Lung (tissue), 12 donors: Measurements from ENCODE around the gene KRT14. TPM values are rescaled to one million over a fixed set of nuclear protein-coding genes. Genes with fewer than 3 reads are reported as not detected.

Source experiments
- ATAC-seq: fragments of 200-7000 bp; cut with Tn5 transposase; one replicate; pipeline ENCODE4 v1.9.1; 2020; ENCODE audit warnings: moderate number of reproducible peaks; ENCODE audit not compliant: insufficient read depth, low FRiP score
- DNase-seq, 3 donors: peaks; one replicate each; pipeline ENCODE4 v3.0.0-alpha.2; 2013 to 2017
- H3K27ac ChIP-seq, 2 donors: one replicate each; pipeline ENCODE4 v1.5.1; 2013; ENCODE audit warnings: mild to moderate bottlenecking in 2 of 2, moderate library complexity in 2 of 2, control low read depth in 1 of 2, inconsistent platforms in 1 of 2, low read depth in 1 of 2, low read length in 1 of 2
- H3K27me3 ChIP-seq, 3 donors: one replicate each; pipeline ENCODE4 v1.5.1; 2013; ENCODE audit warnings: low read length in 2 of 3; ENCODE audit not compliant: control insufficient read depth in 3 of 3, insufficient read depth in 3 of 3
- H3K36me3 ChIP-seq, 4 donors: one replicate each; pipeline ENCODE4 v1.5.1; 2013; ENCODE audit warnings: low read length in 4 of 4, mild to moderate bottlenecking in 1 of 4, moderate library complexity in 1 of 4; ENCODE audit not compliant: control insufficient read depth in 4 of 4, insufficient read depth in 4 of 4
- H3K4me1 ChIP-seq, 5 donors: one replicate each; pipeline ENCODE4 v1.5.1; 2013; ENCODE audit warnings: low read length in 5 of 5, mild to moderate bottlenecking in 2 of 5, moderate library complexity in 1 of 5; ENCODE audit not compliant: control insufficient read depth in 5 of 5, insufficient read depth in 5 of 5
- H3K4me3 ChIP-seq: one replicate; pipeline ENCODE4 v1.5.1; 2013; ENCODE audit warnings: mild to moderate bottlenecking, control low read depth, moderate library complexity
- H3K9ac ChIP-seq, 2 donors: one replicate each; pipeline ENCODE4 v1.5.1; 2013; ENCODE audit warnings: low read length in 2 of 2, control low read depth in 1 of 2; ENCODE audit not compliant: insufficient read depth in 1 of 2
- H3K9me3 ChIP-seq, 4 donors: one replicate each; pipeline ENCODE4 v1.5.1; 2013; ENCODE audit warnings: low read length in 3 of 4, mild to moderate bottlenecking in 1 of 4, moderate library complexity in 1 of 4; ENCODE audit not compliant: control insufficient read depth in 4 of 4, insufficient read depth in 3 of 4
- WGBS, 2 donors: extraction: QIAGEN DNeasy Blood & Tissue Kit; methylation state at CpG; one replicate each; pipeline ENCODE4 v1.1.7; 2013; 5-methylcytosine and 5-hydroxymethylcytosine counted together
- polyA plus RNA-seq, 2 donors: library from polyadenylated mRNA; stranded (reverse); fragments of 200-250 nt; gene quantifications; one replicate each; pipeline ENCODE4 v1.2.1, GENCODE V29; 2013
- total RNA-seq, 2 donors: library from RNA; depleted of rRNA in 1 of 2; stranded (reverse); fragments of >200 nt in 1 of 2; gene quantifications; one replicate each; pipeline ENCODE4 v1.2.1, GENCODE V29; 2014 to 2021
- TF ChIP-seq, protein P1 (sequence below): IDR thresholded peaks from 2 replicates; pipeline ENCODE4 v1.5.1; 2012; ENCODE audit warnings: mild to moderate bottlenecking; ENCODE audit errors: control extremely low read depth, extremely low read depth
- donor health status: control.
- donor health status: control.
- donor health status: Bipolar disorder and iron deficiency.
- donor health status: healthy.
- donor health status: DM: yes; HTN: yes; CAD: no.

The KRT14 gene
- total and polyA plus RNA-seq, 4 donors: 0.37 to 0.71 (median 0.63) TPM; not detected in 1

GRCh38 chr17:41546819-41547218, 39.9 kb downstream of the KRT14 start:
- Histone ChIP-seq H3K27ac (no peak overlapping the region), H3K4me3 (no peak overlapping the region), H3K4me1 (peaks cover 0 to 16% (median 5%) of the 10 kb centered on the region in 5 donors), H3K36me3 (no peaks in the 10 kb centered on the region), H3K9ac (no peak overlapping the region), H3K27me3 (no peaks in the 10 kb centered on the region), H3K9me3 (peaks cover 0 to 5% (median 0%) of the 10 kb centered on the region in 4 donors)
- ATAC-seq (no peak), DNase-seq (no peak)
- TF ChIP-seq, protein P1, sequence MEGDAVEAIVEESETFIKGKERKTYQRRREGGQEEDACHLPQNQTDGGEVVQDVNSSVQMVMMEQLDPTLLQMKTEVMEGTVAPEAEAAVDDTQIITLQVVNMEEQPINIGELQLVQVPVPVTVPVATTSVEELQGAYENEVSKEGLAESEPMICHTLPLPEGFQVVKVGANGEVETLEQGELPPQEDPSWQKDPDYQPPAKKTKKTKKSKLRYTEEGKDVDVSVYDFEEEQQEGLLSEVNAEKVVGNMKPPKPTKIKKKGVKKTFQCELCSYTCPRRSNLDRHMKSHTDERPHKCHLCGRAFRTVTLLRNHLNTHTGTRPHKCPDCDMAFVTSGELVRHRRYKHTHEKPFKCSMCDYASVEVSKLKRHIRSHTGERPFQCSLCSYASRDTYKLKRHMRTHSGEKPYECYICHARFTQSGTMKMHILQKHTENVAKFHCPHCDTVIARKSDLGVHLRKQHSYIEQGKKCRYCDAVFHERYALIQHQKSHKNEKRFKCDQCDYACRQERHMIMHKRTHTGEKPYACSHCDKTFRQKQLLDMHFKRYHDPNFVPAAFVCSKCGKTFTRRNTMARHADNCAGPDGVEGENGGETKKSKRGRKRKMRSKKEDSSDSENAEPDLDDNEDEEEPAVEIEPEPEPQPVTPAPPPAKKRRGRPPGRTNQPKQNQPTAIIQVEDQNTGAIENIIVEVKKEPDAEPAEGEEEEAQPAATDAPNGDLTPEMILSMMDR: no peak
- WGBS, 2 donors: 92 to 98% methylated on average over 3 of the region's 3 CpGs

GRCh38 chr17:41545829-41546410, 40.8 kb downstream of the KRT14 start:
- Histone ChIP-seq H3K9me3 (peaks cover 0 to 5% (median 0%) of the 10 kb centered on the region in 4 donors), H3K4me1 (peaks cover 0 to 16% (median 5%) of the 10 kb centered on the region in 5 donors), H3K27ac (no peak overlapping the region), H3K36me3 (no peaks in the 10 kb centered on the region), H3K9ac (no peak overlapping the region), H3K27me3 (no peaks in the 10 kb centered on the region), H3K4me3 (no peak overlapping the region)
- ATAC-seq (no peak), DNase-seq (no peak)
- TF ChIP-seq, protein P1: no peak
- WGBS, 2 donors: 84 to 85% methylated on average over 13 of the region's 13 CpGs

DNA sequence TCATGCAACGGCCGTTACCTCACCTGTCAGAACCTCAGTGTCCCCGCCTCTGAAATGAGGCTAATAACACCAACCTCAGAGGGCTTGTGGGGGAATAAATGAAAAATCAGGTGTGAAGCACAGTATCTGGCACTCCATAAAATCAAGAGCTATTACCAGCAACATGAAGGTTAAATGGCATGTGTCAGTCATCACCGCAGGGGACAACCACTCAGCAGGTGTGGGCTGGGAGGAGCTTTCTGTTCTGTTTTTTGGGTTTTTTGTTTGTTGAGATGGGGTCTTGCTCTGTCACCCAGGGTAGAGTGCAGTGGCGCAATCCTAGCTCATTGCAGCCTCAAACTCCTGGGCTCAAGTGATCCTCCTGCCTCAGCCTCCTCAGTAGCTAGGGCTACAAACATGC, 41.8 kb downstream of the KRT14 start:
- no peaks in the 10 kb centered on the region for H3K27me3 ChIP-seq
- H3K4me1 ChIP-seq: peaks cover 0 to 16% (median 6%) of the 10 kb centered on the region in 5 donors
- H3K4me3 ChIP-seq: no peak overlapping the region
- WGBS, 2 donors: 91 to 94% methylated on average over 5 of the region's 5 CpGs
- no peak overlapping the region for H3K27ac ChIP-seq
- TF ChIP-seq, protein P1: no peak
- H3K36me3 ChIP-seq: no peaks in the 10 kb centered on the region
- H3K9ac ChIP-seq: no peak overlapping the region
- peaks cover 0 to 5% (median 0%) of the 10 kb centered on the region in 4 donors for H3K9me3 ChIP-seq
- DNase-seq (no peak), ATAC-seq (no peak)
